CD4-positive, alpha-beta T cell treated with Interferon gamma for 1 hour (primary cell): Measurements from ENCODE around the gene NUTM2D.
"Not testable (repeated sequence)": the region's sequence is repeated elsewhere in the genome, so short reads cannot be mapped to it uniquely, and the experiment has no call there.

Source experiments
- DNase-seq: peaks from one replicate; pipeline ENCODE4 v3.0.0-alpha.2; 2020

Gene NUTM2D

GRCh38 chr10:87383149-87383857 lies 25.8 kb downstream of the NUTM2D start:
- not testable (repeated sequence) for DNase-seq

GRCh38 chr10:87384283-87384682 lies 26.7 kb downstream of the NUTM2D start:
- DNase-seq, result not testable (repeated sequence)

- DNase-seq, result not testable (repeated sequence)
Observed at GRCh38 chr10:87385762-87386360, 28.3 kb downstream of the NUTM2D start.

GRCh38 chr10:87391360-87391759 lies 33.8 kb downstream of the NUTM2D start:
- not testable (repeated sequence) for DNase-seq

- DNase-seq, result not testable (repeated sequence)
Observed at GRCh38 chr10:87396206-87396605, 38.7 kb downstream of the NUTM2D start.

- DNase-seq, result not testable (repeated sequence)
Observed at GRCh38 chr10:87398436-87398835, 40.9 kb downstream of the NUTM2D start.

GRCh38 chr10:87407516-87408467 lies 50.2 kb downstream of the NUTM2D start:
- not testable (repeated sequence) for DNase-seq

- not testable (repeated sequence) for DNase-seq
Observed at GRCh38 chr10:87413921-87414320, 56.4 kb downstream of the NUTM2D start.
